Pancreas (tissue), 10 donors: ENCODE measurements around the gene EPHA10. TPM values are rescaled to one million over a fixed set of nuclear protein-coding genes. Genes with fewer than 3 reads are reported as not detected.

Source experiments
- ATAC-seq, 4 donors: fragments of 200-7000 bp; cut with Tn5 transposase; one replicate each; pipeline versions ENCODE4 v1.8.0 to v1.9.1; 2020; ENCODE audit warnings: mild to moderate bottlenecking in 4 of 4, moderate library complexity in 4 of 4
- DNase-seq, 6 donors: peaks; one replicate each; pipeline ENCODE4 v3.0.0-alpha.2; 2020
- FAIRE-seq: peaks from 2 replicates; lab custom pipeline; 2012; peaks lifted over from hg19 to GRCh38; lab: Jason Lieb, UNC
- H3K27ac ChIP-seq, 4 donors: fragments of 200-600 bp; sonication (generic); 1 replicate in 3 of 4; 2 replicates in 1 of 4; pipeline versions ENCODE4 v1.5.0 to v1.8.0; 2020
- H3K27me3 ChIP-seq, 4 donors: fragments of 200-600 bp; one replicate each; pipeline ENCODE4 v1.8.0; 2021
- H3K36me3 ChIP-seq, 3 donors: fragments of 200-600 bp; sonication (generic) in 1 of 3; one replicate each; pipeline versions ENCODE4 v1.5.0 to v1.8.0; 2020 to 2021
- H3K4me1 ChIP-seq, 3 donors: fragments of 200-600 bp; one replicate each; pipeline ENCODE4 v1.8.0; 2021
- H3K4me3 ChIP-seq, 4 donors: fragments of 200-600 bp; sonication (generic) in 2 of 4; one replicate each; pipeline versions ENCODE4 v1.5.0 to v1.8.0; 2020 to 2021
- H3K9me3 ChIP-seq, 4 donors: fragments of 200-600 bp; one replicate each; pipeline ENCODE4 v1.8.0; 2021
- CTCF ChIP-seq, 4 donors: fragments of 200-600 bp; sonication (generic) in 3 of 4; IDR thresholded peaks; one replicate each; pipeline versions ENCODE4 v1.5.0 to v1.8.0; 2021; ENCODE audit warnings: antibody characterized with exemption in 4 of 4
- WGBS, 2 donors: extraction: QIAGEN DNeasy Blood & Tissue Kit; methylation state at CpG; one replicate each; pipeline ENCODE4 v1.1.7; 2013; 5-methylcytosine and 5-hydroxymethylcytosine counted together
- intact Hi-C, 3 donors: fragments of 100-400 bp; cut with DNase I; formaldehyde crosslinking; loops; one replicate each; pipeline versions ENCODE4 v1.11.1 to v1.14.2; 2022
- polyA plus RNA-seq, 2 donors: library from polyadenylated mRNA; stranded (reverse); fragments of 200-250 nt; gene quantifications; one replicate each; pipeline ENCODE4 v1.2.3, GENCODE V29; 2013
- total RNA-seq, 6 donors: library from RNA; stranded (reverse); fragmentation: NEBNext Ultra II Directional in 4 of 6; extraction: Animal tissue kit (Norgen Biotek cat#: 25700) in 4 of 6; gene quantifications; one replicate each; pipeline versions ENCODE4 v1.2.1 to v1.2.4, GENCODE V29; 2021 to 2023
- donor health status: healthy with polysubstance abuse.
- donor health status: DM: no; HTN: no; CAD: no; lungs with moderate emphysema.
- donor health status: DM: no; HTN: no; CAD: no.
- donor health status: control.
- donor health status: control.
- donor health status: Bipolar disorder and iron deficiency.
- donor health status: DM: yes; HTN: yes; CAD: no.
- donor health status: DM: no; HTN: no; CAD: no.
- donor health status: DM: no; HTN: no; CAD: no.
- donor health status: DM: yes; HTN: yes; CAD: no.

Gene EPHA10
- total and polyA plus RNA-seq, 8 donors, result 1.7 to 3.8 (median 2.2) TPM

- no peak overlapping the region for H3K4me3 ChIP-seq
- WGBS, 2 donors, result 48 to 56% methylated on average over 4 of the region's 4 CpGs
- H3K9me3 ChIP-seq, result no peaks in the 10 kb centered on the region
- peaks cover 0 to 9% (median 0%) of the 10 kb centered on the region in 4 donors for H3K27me3 ChIP-seq
- no peaks in the 10 kb centered on the region for H3K4me1 ChIP-seq
- FAIRE-seq, result no peak
- DNase-seq, result no peak
- no peak for ATAC-seq
- TF ChIP-seq CTCF (IDR thresholded peaks at IDR 0.05), result no peak
- no peak overlapping the region for H3K27ac ChIP-seq
- H3K36me3 ChIP-seq, result no peaks in the 10 kb centered on the region
- intact Hi-C loops, result no loop called here
These were observed 8.9 kb downstream of the EPHA10 start for GRCh38 chr1:37755951-37756560.

DNA sequence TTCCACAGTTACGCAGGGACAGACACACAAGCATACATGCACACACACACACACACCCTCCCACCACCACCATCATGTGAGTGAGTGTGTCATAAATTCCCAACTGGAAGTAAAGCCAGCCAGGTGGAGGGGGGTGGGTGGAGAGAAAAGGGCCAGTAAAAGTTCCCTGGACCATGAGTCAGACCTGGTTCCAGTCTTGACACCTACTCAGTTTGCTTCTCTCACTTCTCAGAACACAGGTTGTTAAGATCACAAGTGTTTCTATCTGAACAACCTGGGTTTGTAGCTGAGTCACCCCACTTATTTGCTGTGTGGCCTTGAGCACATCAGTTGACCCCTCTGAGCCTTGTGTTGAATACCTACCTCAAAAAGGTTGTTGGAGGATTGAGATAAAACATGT is 9.6 kb downstream of the EPHA10 start:
- Histone ChIP-seq H3K4me3 (no peak overlapping the region), H3K36me3 (no peaks in the 10 kb centered on the region), H3K9me3 (no peaks in the 10 kb centered on the region), H3K27ac (no peak overlapping the region), H3K4me1 (no peaks in the 10 kb centered on the region), H3K27me3 (peaks cover 0 to 9% (median 0%) of the 10 kb centered on the region in 4 donors)
- 55 to 77% methylated on average over 1 of the region's 1 CpG for WGBS, 2 donors
- intact Hi-C loops, result no loop called here
- ATAC-seq (no peak), FAIRE-seq (no peak), DNase-seq (no peak)
- no peak for TF ChIP-seq CTCF (IDR thresholded peaks at IDR 0.05)

DNA sequence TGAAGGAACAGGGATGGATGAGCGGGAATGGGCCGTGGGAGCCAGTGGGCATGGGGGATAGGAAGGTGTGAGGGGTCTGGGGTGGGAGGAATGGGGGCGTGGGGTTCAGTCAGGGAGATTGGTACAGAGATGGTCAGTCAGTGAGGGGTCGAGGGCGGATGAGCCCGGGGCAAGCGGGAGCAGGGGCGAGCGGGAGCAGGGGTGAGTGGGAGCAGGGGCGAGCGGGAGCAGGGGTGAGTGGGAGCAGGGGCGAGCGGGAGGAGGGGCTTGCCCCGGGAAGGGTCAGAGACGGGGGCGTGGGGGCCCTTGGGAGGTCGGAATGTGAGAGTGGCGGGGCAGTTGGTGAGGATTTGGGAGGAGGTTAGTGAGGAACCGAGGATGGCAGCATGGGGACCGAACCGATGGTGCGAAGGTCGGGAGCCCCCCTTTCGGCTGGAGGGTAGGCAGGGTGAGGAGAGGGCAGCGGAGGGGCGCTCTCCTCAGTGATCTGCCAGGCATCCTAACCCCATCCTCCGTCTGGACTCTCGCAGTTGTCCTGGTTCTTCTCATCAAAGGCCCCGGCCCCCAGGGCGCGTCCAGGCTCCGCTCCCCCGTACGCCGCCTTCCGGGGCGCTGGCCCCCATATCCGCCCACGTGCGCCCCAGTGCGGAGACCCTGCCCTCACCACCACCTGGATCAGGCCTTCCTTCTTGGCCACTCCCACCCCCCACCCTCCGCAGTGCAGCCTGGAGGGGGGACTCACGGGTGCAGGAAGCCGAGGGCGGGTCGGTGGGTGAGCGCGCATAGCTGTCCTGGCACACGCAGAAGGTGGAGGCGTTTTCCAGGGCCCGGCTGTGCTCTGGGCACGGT is 11.2 kb downstream of the EPHA10 start:
- H3K9me3 ChIP-seq, result no peaks in the 10 kb centered on the region
- FAIRE-seq (no peak), ATAC-seq (no peak), DNase-seq (peak in 1 of 6 donors; percentile 69)
- H3K27ac ChIP-seq, result no peak overlapping the region
- no peaks in the 10 kb centered on the region for H3K4me1 ChIP-seq
- H3K36me3 ChIP-seq, result no peaks in the 10 kb centered on the region
- intact Hi-C loops, result no loop called here
- H3K27me3 ChIP-seq, result no peaks in the 10 kb centered on the region
- TF ChIP-seq CTCF (IDR thresholded peaks at IDR 0.05), result no peak
- H3K4me3 ChIP-seq, result peak overlapping the region in 1 of 4 donors; percentile 47
- WGBS, 2 donors, result 9 to 10% methylated on average over 40 to 52 of the region's 52 CpGs

DNA sequence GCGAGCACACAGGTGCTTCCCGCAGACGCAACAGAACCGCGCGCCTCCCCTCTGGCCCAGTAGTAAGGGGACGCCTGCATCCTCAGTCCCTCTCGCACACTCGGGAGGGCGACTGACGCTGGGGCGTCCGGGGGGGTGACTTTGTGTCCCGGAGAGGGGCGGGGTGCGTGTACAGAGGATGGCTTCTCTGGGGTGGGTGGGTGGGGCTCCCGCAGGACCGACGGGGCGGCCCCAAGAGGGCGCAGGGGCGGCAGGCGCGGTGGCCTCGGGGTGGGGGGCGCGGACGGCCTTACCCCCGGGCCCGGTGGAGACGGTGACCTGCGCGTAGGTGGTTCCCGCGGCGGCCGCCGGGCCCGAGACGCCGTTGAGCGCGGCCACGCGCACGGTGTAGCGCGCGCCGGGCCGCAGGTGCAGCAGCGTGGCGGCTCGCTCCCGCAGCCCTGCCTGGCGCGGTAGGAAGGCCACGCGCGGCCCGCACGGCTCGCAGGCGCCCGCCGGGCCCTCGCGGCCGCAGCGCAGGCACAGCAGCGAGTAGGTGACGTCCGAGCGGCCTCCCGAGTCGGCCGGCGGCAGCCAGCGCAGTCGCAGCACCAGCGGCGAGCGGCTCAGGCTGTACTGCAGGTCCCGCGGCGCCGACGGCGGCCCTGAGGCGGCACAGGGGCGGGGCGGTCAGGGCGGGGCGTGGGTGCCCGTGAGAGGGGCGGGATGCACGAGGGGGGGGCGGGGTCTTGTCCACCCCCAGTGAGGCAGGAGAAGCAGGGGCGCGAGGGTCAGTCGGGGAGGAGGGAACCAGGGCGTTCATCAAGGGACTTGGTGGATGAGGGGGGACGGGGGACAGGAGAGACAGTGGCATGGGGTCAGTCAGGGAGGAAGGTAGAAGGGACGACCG is 12.1 kb downstream of the EPHA10 start:
- FAIRE-seq (no peak), DNase-seq (peak in 5 of 6 donors; percentile 27 to 84 (median 65)), ATAC-seq (peak; percentile 80 to 89 (median 83))
- Histone ChIP-seq H3K36me3 (no peaks in the 10 kb centered on the region), H3K4me3 (peak overlapping the region; percentile 28 to 53 (median 38)), H3K4me1 (no peaks in the 10 kb centered on the region), H3K27me3 (no peaks in the 10 kb centered on the region), H3K9me3 (no peaks in the 10 kb centered on the region), H3K27ac (no peak overlapping the region)
- intact Hi-C loops, result no loop called here
- no peak for TF ChIP-seq CTCF (IDR thresholded peaks at IDR 0.05)
- WGBS, 2 donors, result 1% methylated on average over 67 to 105 of the region's 105 CpGs
